H4 (cell line): ENCODE results near the gene SMPD2. TPM values are rescaled to one million over a fixed set of nuclear protein-coding genes. Genes with fewer than 3 reads are reported as not detected.
A peak's percentile ranks its signal among the peaks of the same experiment; 100 is the strongest.

Experiments used
- DNase-seq: peaks from one replicate; pipeline ENCODE4 v3.0.0-alpha.2; 2015; ENCODE audit warnings: low spot score
- total RNA-seq: library from RNA; depleted of rRNA; stranded (reverse); fragments of >200 nt; shearing (Covaris generic); gene quantifications from 2 replicates; pipeline ENCODE4 v1.2.3, GENCODE V29; 2014; rRNA removed

SMPD2 gene
- 11.2 and 12.9 TPM in 2 replicates for total RNA-seq

GRCh38 chr6:109440331-109441068, at the start of gene SMPD2, which contains the start of gene PPIL6:
Gene SMPD2 (plus strand): TSS chr6:109440724. CDS start chr6:109441122, 398 bp downstream.
Gene PPIL6 (minus strand): TSS chr6:109440628. CDS start chr6:109440590, 38 bp downstream.
- DNase-seq, result peak; percentile 33

- no peak for DNase-seq
Observed at GRCh38 chr6:109393157-109393885, 47.2 kb upstream of the SMPD2 start.

GRCh38 chr6:109393886-109394281, 46.6 kb upstream of the SMPD2 start:
- no peak for DNase-seq

GRCh38 chr6:109396046-109396718, 44.3 kb upstream of the SMPD2 start:
- no peak for DNase-seq

- no peak for DNase-seq
Observed at GRCh38 chr6:109397020-109397419, 43.5 kb upstream of the SMPD2 start.

GRCh38 chr6:109406196-109406595, 34.3 kb upstream of the SMPD2 start:
- DNase-seq, result no peak

GRCh38 chr6:109411034-109411433, 29.5 kb upstream of the SMPD2 start:
- DNase-seq, result no peak

GRCh38 chr6:109417646-109418045, 22.9 kb upstream of the SMPD2 start:
- DNase-seq, result no peak

- DNase-seq, result no peak
Observed at GRCh38 chr6:109420751-109421150, 19.8 kb upstream of the SMPD2 start.

- no peak for DNase-seq
Observed at GRCh38 chr6:109421184-109421583, 19.3 kb upstream of the SMPD2 start.

- DNase-seq, result no peak
Observed at GRCh38 chr6:109424946-109425345, 15.6 kb upstream of the SMPD2 start.

GRCh38 chr6:109428889-109429477, 11.5 kb upstream of the SMPD2 start:
- DNase-seq, result peak; percentile 30

- DNase-seq, result no peak
Observed at GRCh38 chr6:109429496-109429895, 11.0 kb upstream of the SMPD2 start.

- no peak for DNase-seq
Observed at GRCh38 chr6:109434456-109434855, 6.1 kb upstream of the SMPD2 start.

GRCh38 chr6:109436041-109436440, 4.5 kb upstream of the SMPD2 start:
- no peak for DNase-seq

- DNase-seq, result no peak
Observed at GRCh38 chr6:109441069-109441816, 719 bp downstream of the SMPD2 start.

GRCh38 chr6:109442393-109442924, 1.9 kb downstream of the SMPD2 start:
- DNase-seq, result no peak

GRCh38 chr6:109443425-109443950, 3.0 kb downstream of the SMPD2 start:
- no peak for DNase-seq

- DNase-seq, result no peak
Observed at GRCh38 chr6:109445382-109445781, 4.9 kb downstream of the SMPD2 start.

GRCh38 chr6:109446072-109446471, 5.5 kb downstream of the SMPD2 start:
- no peak for DNase-seq

- DNase-seq, result no peak
Observed at GRCh38 chr6:109446541-109446940, 6.0 kb downstream of the SMPD2 start.
